Neural cell (in vitro differentiated cells): ENCODE data around the gene CLASP1.
"Not testable (repeated sequence)": the region's sequence is repeated elsewhere in the genome, so short reads cannot be mapped to it uniquely, and the experiment has no call there.

Source experiments
- CTCF ChIP-seq: fragments of 450-650 bp; IDR thresholded peaks from 2 replicates; pipeline ENCODE4 v1.5.1; 2014; ENCODE audit warnings: antibody characterized with exemption, mild to moderate bottlenecking, moderate library complexity; ENCODE audit not compliant: poor library complexity, severe bottlenecking
- EP300 ChIP-seq: fragments of 450-650 bp; conservative IDR thresholded peaks from 2 replicates; pipeline ENCODE4 v1.6.1; 2014; ENCODE audit warnings: antibody characterized with exemption, mild to moderate bottlenecking, moderate library complexity; ENCODE audit not compliant: poor library complexity, severe bottlenecking
- EZH2 ChIP-seq: fragments of 200-600, 300-800 bp; shearing (Covaris generic), sonication (generic); IDR thresholded peaks from 2 replicates; pipeline ENCODE4 v1.6.1; 2014; ENCODE audit warnings: antibody characterized with exemption, low read length, borderline replicate concordance, mild to moderate bottlenecking; ENCODE audit not compliant: insufficient read depth, poor library complexity, severe bottlenecking
- MXI1 ChIP-seq: fragments of 450-650 bp; conservative IDR thresholded peaks from 2 replicates; pipeline ENCODE4 v1.6.1; 2014; ENCODE audit warnings: antibody characterized with exemption, mild to moderate bottlenecking; ENCODE audit not compliant: poor library complexity, severe bottlenecking
- POLR2AphosphoS5 ChIP-seq: IDR thresholded peaks from 2 replicates; pipeline ENCODE4 v1.6.1; 2012
- RAD21 ChIP-seq: fragments of 450-650 bp; conservative IDR thresholded peaks from 2 replicates; pipeline ENCODE4 v1.6.1; 2014; ENCODE audit warnings: antibody characterized with exemption, mild to moderate bottlenecking, moderate library complexity
- SMC3 ChIP-seq: fragments of 450-650 bp; conservative IDR thresholded peaks from 2 replicates; pipeline ENCODE4 v1.6.1; 2014; ENCODE audit warnings: antibody characterized with exemption, mild to moderate bottlenecking, moderate library complexity; ENCODE audit not compliant: poor library complexity
- TAF1 ChIP-seq: IDR thresholded peaks from 2 replicates; pipeline ENCODE4 v1.6.1; 2012; ENCODE audit warnings: low read depth
- TF ChIP-seq, protein P1 (sequence below): IDR thresholded peaks from 2 replicates; pipeline ENCODE4 v1.6.1; 2012; ENCODE audit warnings: borderline replicate concordance

DNA sequence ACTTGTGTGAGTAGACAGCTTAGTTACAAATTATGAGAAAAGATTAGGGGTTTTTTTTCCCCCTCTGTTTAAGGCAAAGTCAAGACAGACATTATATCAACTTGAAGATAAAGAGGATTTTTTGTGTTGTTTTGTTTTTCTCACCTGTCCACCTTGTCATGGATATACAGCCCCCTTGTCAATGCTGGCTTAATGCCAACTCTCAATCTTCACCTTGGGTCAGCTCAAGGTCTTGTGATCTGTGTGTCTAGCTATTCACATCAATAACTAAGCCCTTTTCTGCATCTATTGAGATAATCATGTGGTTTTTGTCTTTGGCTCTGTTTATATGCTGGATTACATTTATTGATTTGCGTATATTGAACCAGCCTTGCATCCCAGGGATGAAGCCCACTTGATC is 211.0 kb downstream of the CLASP1 start:
- not testable (repeated sequence) for TF ChIP-seq CTCF, EP300, POLR2AphosphoS5, MXI1, EZH2, SMC3, RAD21, TAF1
- TF ChIP-seq, protein P1, sequence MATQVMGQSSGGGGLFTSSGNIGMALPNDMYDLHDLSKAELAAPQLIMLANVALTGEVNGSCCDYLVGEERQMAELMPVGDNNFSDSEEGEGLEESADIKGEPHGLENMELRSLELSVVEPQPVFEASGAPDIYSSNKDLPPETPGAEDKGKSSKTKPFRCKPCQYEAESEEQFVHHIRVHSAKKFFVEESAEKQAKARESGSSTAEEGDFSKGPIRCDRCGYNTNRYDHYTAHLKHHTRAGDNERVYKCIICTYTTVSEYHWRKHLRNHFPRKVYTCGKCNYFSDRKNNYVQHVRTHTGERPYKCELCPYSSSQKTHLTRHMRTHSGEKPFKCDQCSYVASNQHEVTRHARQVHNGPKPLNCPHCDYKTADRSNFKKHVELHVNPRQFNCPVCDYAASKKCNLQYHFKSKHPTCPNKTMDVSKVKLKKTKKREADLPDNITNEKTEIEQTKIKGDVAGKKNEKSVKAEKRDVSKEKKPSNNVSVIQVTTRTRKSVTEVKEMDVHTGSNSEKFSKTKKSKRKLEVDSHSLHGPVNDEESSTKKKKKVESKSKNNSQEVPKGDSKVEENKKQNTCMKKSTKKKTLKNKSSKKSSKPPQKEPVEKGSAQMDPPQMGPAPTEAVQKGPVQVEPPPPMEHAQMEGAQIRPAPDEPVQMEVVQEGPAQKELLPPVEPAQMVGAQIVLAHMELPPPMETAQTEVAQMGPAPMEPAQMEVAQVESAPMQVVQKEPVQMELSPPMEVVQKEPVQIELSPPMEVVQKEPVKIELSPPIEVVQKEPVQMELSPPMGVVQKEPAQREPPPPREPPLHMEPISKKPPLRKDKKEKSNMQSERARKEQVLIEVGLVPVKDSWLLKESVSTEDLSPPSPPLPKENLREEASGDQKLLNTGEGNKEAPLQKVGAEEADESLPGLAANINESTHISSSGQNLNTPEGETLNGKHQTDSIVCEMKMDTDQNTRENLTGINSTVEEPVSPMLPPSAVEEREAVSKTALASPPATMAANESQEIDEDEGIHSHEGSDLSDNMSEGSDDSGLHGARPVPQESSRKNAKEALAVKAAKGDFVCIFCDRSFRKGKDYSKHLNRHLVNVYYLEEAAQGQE = not testable (repeated sequence)
